ENCODE results near the gene COX19. TPM values are rescaled to one million over a fixed set of nuclear protein-coding genes. Genes with fewer than 3 reads are reported as not detected.

Gene COX19
- total and polyA plus RNA-seq, 2 of the 13 experiments (the other 11 are each of a cell fraction or from before 2014, with no cell fraction given): 11.5 to 21.7 TPM

- TF ChIP-seq CHD4 (IDR thresholded peaks at IDR 0.05; ENCODE audit: borderline replicate concordance, low read length) (no peak), ZNF264 (CRISPR knock-in tag; IDR thresholded peaks at IDR 0.05) (no peak), THAP8 (CRISPR knock-in tag; IDR thresholded peaks at IDR 0.05; ENCODE audit: borderline replicate concordance) (no peak), CHD2 (IDR thresholded peaks at IDR 0.05; ENCODE audit: low read depth, low read length) (peak; percentile 40; the same call in 1 of the 2 replicates), HDAC6 (IDR thresholded peaks at IDR 0.05; ENCODE audit: low read depth, low read length) (no peak), ZNF383 (CRISPR knock-in tag; IDR thresholded peaks at IDR 0.05; ENCODE audit: borderline replicate concordance) (no peak), XRCC5 (optimal IDR thresholded peaks at IDR 0.05; ENCODE audit: low read length) (no peak), MBNL3 (CRISPR knock-in tag; conservative IDR thresholded peaks at IDR 0.05) (no peak), GFI1 (CRISPR knock-in tag; IDR thresholded peaks at IDR 0.05; ENCODE audit: borderline replicate concordance) (0 out of 2 replicates have a peak, but pooled peaks have one; percentile 11), AGO2 (optimal IDR thresholded peaks at IDR 0.05; ENCODE audit: low read depth, low read length) (peak; percentile 96), PAX8 (CRISPR knock-in tag; IDR thresholded peaks at IDR 0.05; ENCODE audit: borderline replicate concordance) (no peak), MYC (CRISPR knock-in tag; IDR thresholded peaks at IDR 0.05; ENCODE audit: borderline replicate concordance) (no peak; the same call in 1 of the 2 replicates), ZNF280B (CRISPR knock-in tag; IDR thresholded peaks at IDR 0.05; ENCODE audit: borderline replicate concordance) (no peak), ZNF776 (CRISPR knock-in tag; IDR thresholded peaks at IDR 0.05) (no peak), HOXA7 (CRISPR knock-in tag; IDR thresholded peaks at IDR 0.05) (no peak), MTA3 (CRISPR knock-in tag; IDR thresholded peaks at IDR 0.05) (no peak)
- TF ChIP-seq, protein P1, sequence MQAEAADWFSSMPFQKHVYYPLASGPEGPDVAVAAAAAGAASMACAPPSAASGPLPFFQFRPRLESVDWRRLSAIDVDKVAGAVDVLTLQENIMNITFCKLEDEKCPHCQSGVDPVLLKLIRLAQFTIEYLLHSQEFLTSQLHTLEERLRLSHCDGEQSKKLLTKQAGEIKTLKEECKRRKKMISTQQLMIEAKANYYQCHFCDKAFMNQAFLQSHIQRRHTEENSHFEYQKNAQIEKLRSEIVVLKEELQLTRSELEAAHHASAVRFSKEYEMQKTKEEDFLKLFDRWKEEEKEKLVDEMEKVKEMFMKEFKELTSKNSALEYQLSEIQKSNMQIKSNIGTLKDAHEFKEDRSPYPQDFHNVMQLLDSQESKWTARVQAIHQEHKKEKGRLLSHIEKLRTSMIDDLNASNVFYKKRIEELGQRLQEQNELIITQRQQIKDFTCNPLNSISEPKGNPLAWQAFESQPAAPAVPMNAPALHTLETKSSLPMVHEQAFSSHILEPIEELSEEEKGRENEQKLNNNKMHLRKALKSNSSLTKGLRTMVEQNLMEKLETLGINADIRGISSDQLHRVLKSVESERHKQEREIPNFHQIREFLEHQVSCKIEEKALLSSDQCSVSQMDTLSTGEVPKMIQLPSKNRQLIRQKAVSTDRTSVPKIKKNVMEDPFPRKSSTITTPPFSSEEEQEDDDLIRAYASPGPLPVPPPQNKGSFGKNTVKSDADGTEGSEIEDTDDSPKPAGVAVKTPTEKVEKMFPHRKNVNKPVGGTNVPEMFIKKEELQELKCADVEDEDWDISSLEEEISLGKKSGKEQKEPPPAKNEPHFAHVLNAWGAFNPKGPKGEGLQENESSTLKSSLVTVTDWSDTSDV (CRISPR knock-in tag; IDR thresholded peaks at IDR 0.05): peak; percentile 49; the same call in 1 of the 2 replicates
- TF ChIP-seq, protein P2, sequence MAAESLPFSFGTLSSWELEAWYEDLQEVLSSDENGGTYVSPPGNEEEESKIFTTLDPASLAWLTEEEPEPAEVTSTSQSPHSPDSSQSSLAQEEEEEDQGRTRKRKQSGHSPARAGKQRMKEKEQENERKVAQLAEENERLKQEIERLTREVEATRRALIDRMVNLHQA (CRISPR knock-in tag; IDR thresholded peaks at IDR 0.05): no peak
- TF ChIP-seq, protein P3, sequence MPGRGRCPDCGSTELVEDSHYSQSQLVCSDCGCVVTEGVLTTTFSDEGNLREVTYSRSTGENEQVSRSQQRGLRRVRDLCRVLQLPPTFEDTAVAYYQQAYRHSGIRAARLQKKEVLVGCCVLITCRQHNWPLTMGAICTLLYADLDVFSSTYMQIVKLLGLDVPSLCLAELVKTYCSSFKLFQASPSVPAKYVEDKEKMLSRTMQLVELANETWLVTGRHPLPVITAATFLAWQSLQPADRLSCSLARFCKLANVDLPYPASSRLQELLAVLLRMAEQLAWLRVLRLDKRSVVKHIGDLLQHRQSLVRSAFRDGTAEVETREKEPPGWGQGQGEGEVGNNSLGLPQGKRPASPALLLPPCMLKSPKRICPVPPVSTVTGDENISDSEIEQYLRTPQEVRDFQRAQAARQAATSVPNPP (CRISPR knock-in tag; IDR thresholded peaks at IDR 0.05): peak; percentile 31; the same call in 1 of the 2 replicates
- TF ChIP-seq, protein P4, sequence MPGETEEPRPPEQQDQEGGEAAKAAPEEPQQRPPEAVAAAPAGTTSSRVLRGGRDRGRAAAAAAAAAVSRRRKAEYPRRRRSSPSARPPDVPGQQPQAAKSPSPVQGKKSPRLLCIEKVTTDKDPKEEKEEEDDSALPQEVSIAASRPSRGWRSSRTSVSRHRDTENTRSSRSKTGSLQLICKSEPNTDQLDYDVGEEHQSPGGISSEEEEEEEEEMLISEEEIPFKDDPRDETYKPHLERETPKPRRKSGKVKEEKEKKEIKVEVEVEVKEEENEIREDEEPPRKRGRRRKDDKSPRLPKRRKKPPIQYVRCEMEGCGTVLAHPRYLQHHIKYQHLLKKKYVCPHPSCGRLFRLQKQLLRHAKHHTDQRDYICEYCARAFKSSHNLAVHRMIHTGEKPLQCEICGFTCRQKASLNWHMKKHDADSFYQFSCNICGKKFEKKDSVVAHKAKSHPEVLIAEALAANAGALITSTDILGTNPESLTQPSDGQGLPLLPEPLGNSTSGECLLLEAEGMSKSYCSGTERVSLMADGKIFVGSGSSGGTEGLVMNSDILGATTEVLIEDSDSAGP (CRISPR knock-in tag; IDR thresholded peaks at IDR 0.05; ENCODE audit: borderline replicate concordance): no peak; the same call in none of the 2 replicates
Observed at GRCh38 chr7:991729-992656, 16.6 kb upstream of the COX19 start (continued).
